ENCODE results near the gene NRN1.
"Not testable (repeated sequence)": the region's sequence is repeated elsewhere in the genome, so short reads cannot be mapped to it uniquely, and the experiment has no call there.

The NRN1 gene, protein sequence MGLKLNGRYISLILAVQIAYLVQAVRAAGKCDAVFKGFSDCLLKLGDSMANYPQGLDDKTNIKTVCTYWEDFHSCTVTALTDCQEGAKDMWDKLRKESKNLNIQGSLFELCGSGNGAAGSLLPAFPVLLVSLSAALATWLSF

DNA sequence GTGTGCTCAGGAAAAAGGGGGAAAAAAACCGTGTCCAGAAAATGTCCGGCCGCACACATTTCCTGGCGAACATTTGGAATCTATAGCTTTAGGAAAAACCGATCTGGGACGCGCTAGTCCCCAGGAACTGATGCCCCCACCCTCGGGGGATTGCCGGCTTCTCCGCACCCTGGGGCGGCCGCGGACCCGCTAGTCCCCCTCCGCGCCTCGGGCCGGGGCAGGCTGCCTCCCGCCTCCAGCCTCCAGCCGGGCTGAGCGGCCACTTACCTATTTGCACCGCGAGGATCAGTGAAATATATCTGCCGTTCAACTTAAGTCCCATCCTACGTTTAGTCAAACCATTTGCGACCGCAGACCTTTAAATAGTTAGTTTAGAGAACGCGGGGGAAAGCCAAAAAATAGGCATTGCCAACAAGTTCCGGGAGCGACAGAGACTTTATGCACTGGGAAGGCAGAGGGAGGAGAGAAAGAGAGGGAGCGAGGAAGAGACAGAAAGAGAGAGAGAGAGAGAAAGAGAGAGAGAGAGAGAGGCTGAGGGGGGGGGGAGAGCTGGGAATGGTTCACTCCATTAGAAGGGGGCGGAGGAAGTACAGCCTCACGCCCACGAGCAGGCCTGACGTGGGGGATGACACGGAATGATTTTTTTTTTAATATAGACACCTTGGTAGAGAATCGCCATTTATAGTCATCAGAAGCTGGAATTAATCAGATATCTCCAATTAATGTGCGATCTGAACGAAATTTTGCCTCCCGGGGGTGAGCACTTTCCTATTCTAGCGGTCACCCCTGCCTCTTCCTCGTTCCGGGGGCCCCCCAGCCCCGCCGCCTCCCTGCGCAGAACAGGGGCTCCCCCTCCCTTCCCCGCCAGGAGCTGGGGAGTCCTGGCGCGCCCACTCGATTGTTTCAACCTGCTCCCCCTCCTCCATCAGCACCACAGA lies at the start of gene NRN1:
Gene NRN1 (minus strand): TSS at position 498 of the 938 bp plus-strand sequence. CDS start 176 bp downstream, at position 322.
- DNase-seq (ENCODE audit: low spot score) = peak; percentile 48

DNA sequence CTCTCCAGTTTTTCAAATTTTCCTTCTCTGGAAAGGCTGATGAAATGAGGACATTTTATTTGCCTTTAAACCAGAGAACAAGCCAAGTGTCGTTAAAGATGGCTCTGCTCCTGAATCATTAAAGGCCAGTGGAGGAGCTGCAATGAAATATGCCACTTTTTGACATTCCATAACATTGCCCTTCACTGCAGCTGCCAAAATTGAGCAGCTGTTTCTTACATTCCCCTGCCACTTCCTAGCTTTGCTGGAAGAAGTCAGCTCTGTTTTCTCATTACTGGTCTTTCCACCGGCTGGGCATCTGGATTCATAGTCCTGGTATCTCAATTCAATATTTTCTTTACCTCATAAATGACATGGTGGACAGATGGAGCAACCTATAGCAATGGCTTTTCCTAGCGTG lies 45.5 kb upstream of the NRN1 start:
- no peak for DNase-seq (ENCODE audit: low spot score)

DNA sequence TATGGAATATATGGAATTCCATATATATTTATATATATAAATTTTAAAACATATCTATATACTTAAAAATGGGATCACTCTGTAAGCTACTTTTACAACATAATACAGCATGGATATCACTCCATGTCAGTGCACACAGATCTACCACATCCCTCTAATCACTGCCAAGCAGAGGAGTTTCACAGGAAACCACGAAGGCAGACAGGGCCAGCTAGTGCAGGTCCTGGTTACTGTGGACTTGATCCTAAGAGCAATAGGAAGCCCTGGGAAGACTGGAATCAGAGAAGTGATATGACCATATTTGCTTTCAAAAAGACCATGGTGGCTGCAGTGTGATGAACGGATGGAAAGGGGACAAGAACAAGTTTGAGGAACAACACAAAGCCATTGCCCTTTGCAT lies 40.0 kb upstream of the NRN1 start:
- DNase-seq (ENCODE audit: low spot score) = no peak

DNA sequence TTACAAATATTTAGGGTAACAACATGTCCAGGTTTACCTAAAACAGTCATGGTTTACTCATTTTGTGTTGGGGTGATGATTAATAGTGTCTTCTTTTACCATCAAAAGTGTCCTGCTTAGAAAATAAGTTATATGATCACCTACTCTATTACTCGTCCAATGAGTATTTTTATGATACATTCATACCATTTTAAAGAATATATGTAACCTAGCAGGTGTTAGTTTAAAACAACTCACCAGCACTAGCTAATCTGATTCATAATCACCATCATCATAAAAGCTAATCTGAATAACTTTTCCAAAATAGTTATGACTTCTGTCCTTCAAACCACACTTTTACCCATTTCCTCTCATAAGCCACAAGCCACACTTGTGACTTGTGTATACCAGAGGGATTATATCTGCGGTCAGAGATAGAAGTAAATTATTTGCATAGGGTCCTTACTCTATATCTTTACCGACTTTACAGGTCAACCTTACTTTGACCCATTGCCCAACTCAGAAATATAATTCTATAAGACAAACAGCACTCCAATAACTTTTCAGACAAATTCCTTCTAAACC lies 33.3 kb upstream of the NRN1 start:
- DNase-seq (ENCODE audit: low spot score) = no peak

DNA sequence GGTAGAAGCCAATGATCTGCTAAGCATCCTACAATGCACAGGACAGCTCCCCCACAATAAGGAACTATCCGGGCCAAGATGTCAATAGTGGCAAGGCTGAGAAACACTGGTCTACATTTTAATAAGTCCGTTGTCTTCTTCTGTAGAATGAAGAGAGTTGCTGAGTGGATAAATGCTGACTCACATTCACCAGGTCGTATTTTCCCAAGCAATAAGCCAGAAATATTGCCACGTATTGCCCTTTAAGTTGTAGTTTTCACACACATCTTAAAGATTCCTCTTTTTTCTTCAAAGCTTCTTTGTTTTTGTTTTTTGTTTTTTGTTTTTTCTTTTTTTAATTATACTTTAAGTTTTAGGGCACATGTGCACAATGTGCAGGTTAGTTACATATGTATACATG lies 30.5 kb upstream of the NRN1 start:
- DNase-seq (ENCODE audit: low spot score) = no peak

DNA sequence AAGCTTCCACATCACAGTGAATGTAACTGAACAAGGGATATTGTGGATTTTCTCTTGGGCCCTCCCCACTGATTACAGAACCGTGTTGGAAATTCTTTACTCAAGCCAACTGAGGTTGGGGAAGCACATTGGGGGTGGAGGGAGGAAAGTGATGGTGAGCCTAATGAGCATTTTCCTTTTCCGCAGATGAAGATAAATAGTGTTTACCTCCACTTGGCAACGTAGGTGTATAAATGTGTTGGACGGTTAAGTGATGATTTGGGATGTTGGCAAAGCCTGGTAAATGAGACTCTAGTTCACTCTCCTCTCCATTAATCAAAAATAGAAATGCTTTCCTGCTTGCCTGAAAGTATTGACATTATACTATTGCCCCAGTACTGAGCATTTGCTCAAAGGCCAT lies 27.1 kb upstream of the NRN1 start:
- no peak for DNase-seq (ENCODE audit: low spot score)

DNA sequence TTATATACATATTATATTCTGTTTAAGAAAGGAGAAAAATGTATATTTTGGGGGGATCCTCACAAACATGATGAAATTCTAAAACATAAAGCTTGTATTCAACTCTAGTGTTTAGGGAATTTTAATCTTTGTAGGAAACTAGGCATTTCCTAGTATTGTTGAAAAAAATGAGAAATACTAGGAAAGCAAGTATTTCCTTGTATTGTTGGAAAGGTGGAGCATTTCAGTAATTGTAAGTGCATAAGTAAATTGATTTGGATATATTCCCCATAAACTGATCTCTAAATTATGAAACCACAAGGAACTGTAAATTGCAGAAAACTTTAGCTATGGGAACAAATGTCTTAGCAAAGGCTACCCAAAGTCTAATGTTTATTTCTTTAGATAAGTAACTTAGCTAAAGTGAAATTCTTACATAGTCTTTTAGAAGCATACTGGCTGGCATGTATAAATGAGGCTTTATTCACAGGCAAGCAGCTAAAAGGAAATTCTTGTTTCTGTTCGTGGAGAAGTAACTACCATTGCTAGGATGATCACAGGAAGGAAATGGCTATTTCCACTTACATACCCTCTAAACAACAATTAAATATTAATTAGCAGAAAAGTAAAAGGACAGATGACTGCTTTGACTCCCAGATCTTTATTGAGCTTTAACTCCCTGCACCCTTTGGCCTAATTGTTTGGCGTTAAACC lies 19.9 kb upstream of the NRN1 start:
- DNase-seq (ENCODE audit: low spot score) = no peak

DNA sequence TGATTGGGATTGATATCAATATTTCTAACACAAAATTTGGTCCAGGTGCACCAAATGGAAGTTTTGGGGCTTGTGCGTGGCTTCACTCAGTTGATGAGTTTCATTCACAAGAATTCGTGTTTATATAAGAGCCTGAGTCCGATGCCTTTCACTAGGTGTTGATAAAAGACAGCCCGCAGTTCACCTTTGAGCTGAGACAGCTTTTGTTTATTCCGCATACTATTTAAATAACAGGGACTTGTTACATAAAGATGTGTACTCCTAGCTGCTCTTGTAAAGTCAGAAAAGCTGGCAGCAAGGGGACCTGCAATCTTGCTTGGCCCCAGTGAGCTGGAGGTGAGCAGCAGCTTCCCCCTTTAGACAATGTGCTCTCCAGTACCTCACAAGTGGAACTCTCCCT lies 19.0 kb upstream of the NRN1 start:
- DNase-seq (ENCODE audit: low spot score) = no peak

DNA sequence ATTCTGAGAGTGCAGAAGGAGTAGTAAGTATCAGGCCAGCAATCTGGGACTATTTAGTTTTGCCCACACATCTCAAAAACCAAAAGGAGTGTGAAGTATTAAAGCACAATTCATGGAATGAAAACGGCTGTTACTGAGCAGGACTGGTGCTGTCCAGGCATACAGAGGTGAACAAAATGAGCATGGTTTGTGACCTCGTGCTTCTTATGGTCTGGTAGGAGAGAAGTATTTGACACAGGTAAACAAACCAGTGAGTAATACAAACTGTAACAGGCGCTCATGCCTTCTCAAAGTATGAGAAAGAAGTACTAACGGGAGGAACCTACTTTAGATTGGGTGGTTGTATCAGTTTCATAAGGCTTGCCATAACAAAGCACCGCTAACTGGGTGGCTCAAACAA lies 17.5 kb upstream of the NRN1 start:
- no peak for DNase-seq (ENCODE audit: low spot score)

DNA sequence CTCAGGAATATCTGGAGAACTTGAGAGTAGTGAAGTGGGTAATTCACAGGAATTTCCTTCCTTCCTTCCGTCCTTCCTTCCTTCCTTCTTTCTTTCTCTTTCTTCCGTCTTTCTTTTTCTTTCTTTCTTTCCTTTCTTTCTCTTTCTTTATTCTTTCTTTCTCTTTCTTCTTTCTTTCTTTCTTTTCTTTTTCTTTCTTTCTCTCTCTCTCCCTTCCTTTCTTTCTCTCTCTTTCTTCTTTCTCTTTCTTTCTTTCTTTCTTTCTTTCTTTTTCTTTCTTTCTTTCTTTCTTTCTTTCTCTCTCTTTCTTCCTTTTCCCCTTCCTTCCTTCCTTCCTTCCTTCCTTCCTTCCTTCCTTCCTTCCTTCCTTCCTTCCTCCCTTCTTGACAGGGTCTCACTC lies 16.1 kb upstream of the NRN1 start:
- not testable (repeated sequence) for DNase-seq (ENCODE audit: low spot score)

DNA sequence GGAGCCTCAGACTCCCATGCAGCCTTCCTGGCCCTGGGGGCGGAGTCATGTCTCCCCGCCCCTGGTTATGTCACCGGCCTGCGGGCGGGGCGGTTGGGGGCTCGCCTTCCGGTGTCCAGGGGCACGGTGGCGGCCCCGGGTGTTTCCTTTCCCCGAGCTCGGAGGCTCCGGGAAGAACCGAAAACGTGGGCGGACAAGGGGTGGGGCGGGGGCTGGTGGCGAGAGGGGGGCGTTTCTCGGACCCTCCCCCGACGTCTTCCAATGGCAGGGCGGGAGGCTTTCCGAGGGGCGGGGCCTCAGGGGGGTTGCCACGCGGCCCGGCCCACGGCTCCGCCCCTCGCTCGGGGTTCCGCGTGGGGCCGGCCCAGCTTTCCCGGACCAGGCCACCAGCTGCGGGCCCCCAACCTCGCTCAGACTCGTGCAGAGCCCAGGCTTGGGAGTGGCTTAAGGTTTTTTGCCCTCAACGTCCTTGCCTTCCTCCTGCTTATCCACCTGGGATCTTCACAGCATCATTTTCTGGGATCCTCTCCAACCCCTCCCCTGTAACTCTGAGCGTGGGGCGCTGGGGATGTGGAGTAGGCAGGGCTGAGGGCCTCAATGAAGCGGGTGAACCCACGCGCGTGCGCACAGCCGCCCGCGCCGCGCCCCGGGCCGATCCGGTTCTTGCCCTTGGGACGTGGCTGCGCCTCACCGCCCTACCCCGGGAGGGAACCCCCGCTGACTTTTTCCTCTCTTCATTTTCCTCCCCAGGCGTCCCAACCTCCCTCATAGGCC lies 2.1 kb upstream of the NRN1 start:
- DNase-seq (ENCODE audit: low spot score) = peak; percentile 92

DNA sequence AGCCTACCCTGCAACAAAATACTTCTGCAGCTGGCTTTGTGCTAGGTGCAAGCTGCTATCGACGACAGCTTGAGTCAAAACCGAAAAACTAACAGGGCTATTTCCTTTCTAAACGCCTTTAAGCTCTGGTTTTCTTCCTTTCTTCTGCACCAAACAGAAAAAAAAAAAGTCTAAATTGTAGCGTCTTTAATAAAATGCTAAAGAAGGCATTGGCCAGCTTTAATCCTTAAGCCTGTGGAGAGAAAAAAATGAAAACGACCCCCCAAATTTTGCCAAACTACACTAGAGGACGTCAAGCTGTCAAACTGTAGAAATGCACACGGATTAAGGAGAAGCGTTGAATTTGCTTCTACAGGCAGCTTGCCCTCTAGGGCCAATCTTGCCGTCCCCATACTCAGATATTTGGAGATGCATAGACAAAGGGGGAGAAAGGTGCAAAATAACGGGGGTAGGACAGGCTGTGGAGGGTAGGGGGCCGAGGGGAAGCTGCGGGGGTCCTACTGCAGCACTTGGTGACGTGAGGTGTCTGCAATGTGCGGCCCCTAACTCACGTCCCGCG lies 1.4 kb upstream of the NRN1 start:
- peak; percentile 32 for DNase-seq (ENCODE audit: low spot score)

DNA sequence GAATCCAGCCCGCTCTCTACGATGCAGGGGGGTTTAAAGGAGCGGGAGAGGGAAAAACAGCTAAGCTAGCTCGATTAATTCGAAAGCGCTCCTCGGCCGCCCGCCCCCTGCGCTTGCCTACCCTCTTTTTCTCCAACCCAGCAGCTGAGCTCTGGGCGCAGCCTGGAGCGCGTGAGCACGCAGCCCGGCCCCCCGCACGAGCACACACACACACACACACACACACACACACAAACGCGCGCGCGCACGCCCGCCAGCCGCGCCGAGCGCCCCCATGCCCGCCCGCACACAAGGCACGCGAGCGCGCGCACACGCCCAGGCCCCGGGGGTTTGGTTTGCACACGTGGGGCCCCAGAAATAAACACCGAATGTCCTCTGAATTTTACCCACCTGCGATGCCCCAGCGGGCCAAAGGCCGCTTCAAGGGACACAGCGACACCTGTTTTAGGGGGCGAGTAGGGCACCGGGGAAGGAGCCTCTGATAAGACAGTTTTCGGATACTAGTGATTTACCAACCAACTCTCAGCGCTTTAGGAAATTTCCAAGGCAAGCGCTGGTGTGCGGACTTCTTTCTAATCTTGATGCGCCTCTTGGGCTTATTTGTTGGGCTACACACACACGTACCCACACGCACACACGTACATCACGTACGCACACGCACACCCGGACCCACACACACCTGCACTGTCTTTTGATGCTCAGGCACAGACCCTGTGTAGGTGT lies 802 bp upstream of the NRN1 start:
- DNase-seq (ENCODE audit: low spot score) = peak; percentile 39

DNA sequence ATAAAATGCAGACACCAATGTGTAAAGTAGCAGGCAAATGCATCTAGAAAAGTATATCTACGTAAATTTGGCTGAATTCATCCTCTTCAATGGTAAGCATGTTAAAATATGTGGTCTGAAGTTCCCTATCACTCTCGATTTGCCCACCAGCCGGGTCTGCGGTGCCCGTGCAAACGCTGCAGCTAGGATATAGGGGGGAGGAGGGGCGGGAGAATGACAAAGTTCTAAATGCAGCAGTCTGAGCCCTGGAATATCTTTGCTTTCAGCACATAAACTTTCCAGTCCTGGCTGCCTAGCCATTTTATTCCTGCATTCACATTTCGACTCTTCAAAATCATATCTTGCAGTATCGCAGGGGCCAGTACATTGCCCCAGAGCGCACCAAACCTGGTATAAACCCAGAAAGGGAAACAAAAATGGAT lies 708 bp downstream of the NRN1 start:
- no peak for DNase-seq (ENCODE audit: low spot score)

DNA sequence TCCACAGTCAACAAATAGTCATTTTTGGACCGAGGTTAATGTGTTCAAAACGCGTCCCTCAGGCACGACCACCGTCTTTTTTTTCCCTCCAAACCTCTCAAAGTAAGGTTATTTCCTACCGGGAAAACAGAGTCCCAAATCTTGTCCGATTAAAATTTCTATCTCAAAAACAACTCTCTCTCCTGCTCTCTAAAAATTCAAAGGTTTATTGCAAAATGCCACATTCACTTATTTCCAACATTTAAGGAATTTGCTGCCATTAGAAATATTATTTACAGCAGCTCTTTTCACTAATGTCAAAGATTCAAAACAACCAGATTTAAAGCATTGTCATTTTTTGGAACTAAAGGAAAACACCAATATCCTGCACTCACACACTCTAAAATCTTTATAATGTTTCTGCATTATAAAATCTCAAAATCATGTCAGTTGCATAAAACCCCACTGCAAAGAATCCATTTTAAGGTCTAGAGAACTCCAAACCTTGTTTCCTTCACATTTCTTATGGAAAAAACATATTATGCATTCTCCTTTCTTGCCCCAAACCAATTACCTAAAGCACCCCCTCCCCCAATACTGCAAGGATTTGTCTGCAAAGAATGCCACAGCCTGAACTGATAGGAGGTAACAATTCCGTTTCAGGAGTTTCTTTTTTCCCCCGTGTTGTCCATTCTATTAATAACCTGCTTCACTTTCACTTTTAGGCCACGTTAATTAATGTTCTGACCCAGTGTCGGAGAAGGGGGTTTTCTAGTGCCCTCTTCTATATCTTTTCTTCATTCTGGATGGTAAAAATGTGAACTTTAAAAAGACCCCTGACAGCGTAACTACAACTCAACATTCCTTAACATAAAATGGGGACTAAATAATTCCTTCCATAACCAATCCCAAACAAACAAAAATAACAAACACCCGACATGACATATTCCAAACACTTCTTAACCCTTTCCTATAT lies 1.4 kb downstream of the NRN1 start:
- DNase-seq (ENCODE audit: low spot score) = no peak

DNA sequence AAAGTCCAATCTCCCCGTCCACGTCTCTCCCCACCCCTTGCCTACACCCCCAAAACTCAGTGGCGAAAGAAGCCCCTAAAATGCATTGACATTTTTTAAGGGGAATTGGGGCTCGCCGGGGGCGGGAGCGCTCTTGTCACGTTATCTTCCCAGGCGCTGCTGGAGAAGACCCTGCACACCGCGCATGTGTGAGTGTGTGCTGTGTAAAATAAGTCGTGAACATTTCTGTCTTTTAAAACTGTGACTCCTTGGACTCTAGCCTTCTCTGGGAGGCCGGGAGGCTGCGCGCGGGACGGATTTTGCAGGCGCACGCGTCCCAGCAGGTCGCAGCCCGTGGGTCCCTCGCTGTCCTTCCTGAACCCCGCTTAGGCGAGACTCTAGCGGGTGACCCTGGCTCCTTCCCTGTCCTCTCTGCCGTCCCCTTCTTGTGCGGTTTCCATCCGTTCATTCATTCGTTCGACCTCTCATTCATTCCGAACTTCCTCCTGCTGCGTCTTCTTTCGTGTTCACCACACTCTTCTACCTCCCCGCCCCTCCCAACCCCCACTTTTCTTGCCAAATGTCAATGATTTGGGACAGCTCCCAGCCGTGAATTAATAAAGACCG lies 2.2 kb downstream of the NRN1 start:
- DNase-seq (ENCODE audit: low spot score) = no peak

DNA sequence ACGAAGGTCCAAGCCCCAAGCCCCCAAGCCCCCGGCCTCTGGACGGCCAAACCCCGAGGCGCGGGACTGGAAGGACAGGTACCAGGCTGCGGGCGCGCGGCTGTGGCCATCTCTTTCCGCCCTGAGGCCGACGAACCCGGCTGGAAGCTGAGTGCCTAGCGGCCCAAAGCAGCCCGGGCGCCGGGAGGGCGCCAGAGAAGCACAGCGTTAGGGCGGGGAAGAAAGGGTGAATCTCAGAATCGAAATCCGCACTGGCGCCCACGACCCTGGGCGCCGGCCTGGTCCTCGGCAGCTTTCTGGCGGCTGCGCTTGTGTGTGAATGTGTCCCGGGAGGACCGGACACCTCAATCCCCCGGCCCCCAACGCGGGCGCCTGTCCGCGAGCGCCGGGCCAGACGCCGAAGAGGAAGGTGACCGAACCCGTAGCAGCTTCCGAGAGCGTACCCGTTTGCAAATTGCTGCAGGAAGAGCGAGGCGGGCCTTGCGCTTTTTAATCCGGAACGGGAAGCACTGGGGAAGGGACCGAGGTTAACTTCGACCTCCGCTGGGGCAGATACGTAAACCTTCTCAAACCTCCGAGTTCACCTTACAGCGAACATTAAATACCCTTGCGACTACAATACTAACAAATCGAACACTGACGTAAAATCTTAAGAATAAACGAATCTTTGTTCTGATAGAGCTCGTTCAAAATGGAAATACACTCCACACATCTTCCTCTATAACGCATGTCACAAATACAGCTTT lies 2.9 kb downstream of the NRN1 start:
- no peak for DNase-seq (ENCODE audit: low spot score)

DNA sequence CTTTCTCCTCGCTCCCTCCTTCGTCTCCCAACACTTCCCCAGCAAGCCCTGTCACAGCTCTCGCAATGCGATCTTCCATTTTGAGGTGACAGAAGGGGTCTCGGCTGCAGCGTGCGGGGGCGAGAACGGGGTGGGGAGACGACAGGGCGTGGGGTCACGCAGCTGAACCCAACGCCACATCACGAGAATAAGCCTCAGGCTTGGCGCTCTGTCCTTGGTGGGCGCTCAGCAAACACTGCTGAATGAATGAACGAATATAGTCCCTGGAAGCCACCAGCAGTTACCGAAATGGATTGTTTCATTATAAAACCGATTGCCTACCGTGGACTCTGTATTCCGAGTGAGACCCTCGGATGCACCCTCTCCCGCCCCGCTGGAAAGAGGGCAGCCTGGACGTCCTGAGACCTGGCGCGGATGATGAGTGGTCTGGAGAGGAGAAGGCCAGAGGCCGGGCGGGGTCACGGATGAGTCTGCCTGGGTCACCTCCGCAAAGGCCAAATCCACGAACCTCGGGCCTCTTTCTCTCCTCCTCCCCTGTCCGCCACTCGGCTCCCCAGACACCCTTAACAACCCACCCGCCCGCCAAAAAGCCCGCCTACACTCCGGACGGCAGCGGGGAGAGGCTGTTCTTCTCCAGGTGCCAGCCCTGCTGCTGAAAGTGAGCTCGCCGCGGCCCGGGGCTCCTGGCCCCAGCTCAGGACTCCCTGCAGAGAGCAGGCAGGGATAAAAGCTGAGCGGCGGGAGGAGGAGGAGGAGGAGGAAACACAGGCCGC lies 3.7 kb downstream of the NRN1 start:
- DNase-seq (ENCODE audit: low spot score) = no peak
